GM13976 (cell line): ENCODE data around the gene MYL7.

ENCODE experiments used
- DNase-seq: peaks from one replicate; pipeline ENCODE4 v3.0.0; 2012; ENCODE audit warnings: low spot score
- CTCF ChIP-seq: IDR thresholded peaks from 2 replicates; pipeline ENCODE4 v1.5.1; 2012; ENCODE audit warnings: borderline replicate concordance, mild to moderate bottlenecking; ENCODE audit not compliant: insufficient read depth; ENCODE audit errors: extremely low read depth, missing control alignments, control extremely low read depth
- in situ Hi-C: fragments of 300-500 bp; cut with MboI; formaldehyde crosslinking; loops from one replicate; pipeline ENCODE4 v1.12.0; 2022; ENCODE audit warnings: low sequenced_read_pairs, mixed read lengths, inconsistent platforms; ENCODE audit not compliant: unreplicated experiment

MYL7 gene

DNA sequence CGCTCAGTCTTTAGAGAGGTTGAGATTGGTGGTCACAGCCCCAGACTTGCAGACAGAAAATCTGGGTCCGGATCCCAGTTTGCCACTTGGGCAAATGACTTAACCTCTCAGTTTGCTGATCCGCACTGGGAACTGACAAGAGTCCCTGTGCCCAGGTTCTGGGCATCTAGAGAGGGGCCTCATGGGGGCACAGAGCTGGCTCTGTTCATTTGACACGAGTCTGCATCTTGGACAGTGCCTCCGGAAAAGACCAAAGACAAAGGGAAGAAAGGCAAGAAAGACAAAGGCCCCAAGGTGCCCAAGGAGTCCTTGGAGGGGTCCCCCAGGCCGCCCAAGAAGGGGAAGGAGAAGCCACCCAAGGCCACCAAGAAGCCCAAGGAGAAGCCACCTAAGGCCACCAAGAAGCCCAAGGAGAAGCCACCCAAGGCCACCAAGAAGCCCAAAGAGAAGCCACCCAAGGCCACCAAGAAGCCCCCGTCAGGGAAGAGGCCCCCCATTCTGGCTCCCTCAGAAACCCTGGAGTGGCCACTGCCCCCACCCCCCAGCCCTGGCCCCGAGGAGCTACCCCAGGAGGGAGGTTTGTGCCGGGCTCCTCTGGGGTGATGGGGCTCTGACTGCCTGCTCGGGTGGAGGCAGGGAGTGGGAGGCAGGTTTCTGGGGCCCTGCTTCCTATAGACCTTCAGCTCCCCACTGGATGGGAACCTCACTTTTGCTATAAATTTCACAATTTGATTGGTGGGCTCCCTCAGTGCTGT is 34.6 kb downstream of the MYL7 start:
- no peak for TF ChIP-seq CTCF
- DNase-seq = no peak
- in situ Hi-C loops = no loop called here

GRCh38 chr7:44105832-44106231 is 35.3 kb downstream of the MYL7 start:
- in situ Hi-C loops = no loop called here
- TF ChIP-seq CTCF = no peak
- DNase-seq = no peak

- no peak for TF ChIP-seq CTCF
- DNase-seq = peak; percentile 43
- in situ Hi-C loops = no loop called here
Measured at GRCh38 chr7:44104860-44105771, 36.0 kb downstream of the MYL7 start.

GRCh38 chr7:44103923-44104859 is 36.9 kb downstream of the MYL7 start, which contains the start of gene AEBP1:
AEBP1 (plus strand) TSS chr7:44104345; CDS start chr7:44104666, 321 bp downstream.
- TF ChIP-seq CTCF = peak; percentile 5
- in situ Hi-C loops = no loop called here
- DNase-seq = peak; percentile 70

- in situ Hi-C loops = no loop called here
- no peak for TF ChIP-seq CTCF
- DNase-seq = no peak
Measured at GRCh38 chr7:44103566-44103922, 37.6 kb downstream of the MYL7 start.

DNA sequence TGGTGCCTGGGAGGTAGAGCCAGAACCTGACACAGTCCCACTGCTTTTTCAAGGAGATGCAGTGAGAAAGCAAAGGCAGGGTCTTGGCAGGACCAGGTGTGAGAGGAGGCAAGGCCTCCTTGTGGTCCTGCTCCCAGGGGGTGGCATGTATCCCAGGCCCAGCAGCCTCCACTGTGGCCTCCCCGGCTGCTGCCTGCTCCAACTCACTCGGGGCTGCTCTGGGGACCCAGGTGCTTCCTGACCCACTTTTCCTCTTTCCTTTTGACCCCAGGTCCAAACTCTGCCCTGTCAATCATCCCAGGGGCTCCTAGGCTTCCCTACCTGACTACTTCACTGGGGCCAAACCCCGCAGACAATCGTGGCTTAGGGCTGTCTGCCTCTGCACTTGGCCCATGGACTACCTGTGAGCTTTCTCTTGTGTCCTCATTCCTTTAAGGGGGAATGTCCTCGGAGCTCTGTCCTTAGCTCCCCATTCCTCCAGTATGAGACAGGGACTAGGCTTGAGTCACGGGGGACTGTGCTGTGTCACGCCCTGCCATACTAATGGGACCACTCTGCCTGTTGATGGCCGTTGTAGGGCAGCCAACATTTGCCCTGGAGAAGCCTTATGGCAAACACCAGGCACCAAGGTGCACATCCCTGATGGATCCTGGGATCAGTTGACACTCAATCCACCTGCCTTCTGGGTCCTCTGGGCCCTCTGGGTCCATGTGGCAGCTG is 38.1 kb downstream of the MYL7 start:
- in situ Hi-C loops = no loop called here

More for the DNA sequence above, 38.1 kb downstream of the MYL7 start:
- no peak for DNase-seq
- TF ChIP-seq CTCF = no peak
